ENCODE measurements around the gene KCNIP4. TPM values are rescaled to one million over a fixed set of nuclear protein-coding genes. Genes with fewer than 3 reads are reported as not detected.

The KCNIP4 gene
- total and polyA plus RNA-seq, 9 of the 15 experiments (the other 6 are each of a cell fraction or from before 2014, with no cell fraction given) = 0.25 to 0.41 TPM; not detected in 7

GRCh38 chr4:20883677-20884076 is 1064.9 kb downstream of the KCNIP4 start (continued):
- TF ChIP-seq, protein P1, sequence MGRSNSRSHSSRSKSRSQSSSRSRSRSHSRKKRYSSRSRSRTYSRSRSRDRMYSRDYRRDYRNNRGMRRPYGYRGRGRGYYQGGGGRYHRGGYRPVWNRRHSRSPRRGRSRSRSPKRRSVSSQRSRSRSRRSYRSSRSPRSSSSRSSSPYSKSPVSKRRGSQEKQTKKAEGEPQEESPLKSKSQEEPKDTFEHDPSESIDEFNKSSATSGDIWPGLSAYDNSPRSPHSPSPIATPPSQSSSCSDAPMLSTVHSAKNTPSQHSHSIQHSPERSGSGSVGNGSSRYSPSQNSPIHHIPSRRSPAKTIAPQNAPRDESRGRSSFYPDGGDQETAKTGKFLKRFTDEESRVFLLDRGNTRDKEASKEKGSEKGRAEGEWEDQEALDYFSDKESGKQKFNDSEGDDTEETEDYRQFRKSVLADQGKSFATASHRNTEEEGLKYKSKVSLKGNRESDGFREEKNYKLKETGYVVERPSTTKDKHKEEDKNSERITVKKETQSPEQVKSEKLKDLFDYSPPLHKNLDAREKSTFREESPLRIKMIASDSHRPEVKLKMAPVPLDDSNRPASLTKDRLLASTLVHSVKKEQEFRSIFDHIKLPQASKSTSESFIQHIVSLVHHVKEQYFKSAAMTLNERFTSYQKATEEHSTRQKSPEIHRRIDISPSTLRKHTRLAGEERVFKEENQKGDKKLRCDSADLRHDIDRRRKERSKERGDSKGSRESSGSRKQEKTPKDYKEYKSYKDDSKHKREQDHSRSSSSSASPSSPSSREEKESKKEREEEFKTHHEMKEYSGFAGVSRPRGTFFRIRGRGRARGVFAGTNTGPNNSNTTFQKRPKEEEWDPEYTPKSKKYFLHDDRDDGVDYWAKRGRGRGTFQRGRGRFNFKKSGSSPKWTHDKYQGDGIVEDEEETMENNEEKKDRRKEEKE (IDR thresholded peaks at IDR 0.05; ENCODE audit: borderline replicate concordance in 1 of 2, control insufficient read depth in 1 of 2, low read depth in 2 of 2, low read length in 1 of 2) = no peak
- TF ChIP-seq HMG20B (CRISPR knock-in tag; IDR thresholded peaks at IDR 0.05) (no peak), LEF1 (IDR thresholded peaks at IDR 0.05) (no peak)

DNA sequence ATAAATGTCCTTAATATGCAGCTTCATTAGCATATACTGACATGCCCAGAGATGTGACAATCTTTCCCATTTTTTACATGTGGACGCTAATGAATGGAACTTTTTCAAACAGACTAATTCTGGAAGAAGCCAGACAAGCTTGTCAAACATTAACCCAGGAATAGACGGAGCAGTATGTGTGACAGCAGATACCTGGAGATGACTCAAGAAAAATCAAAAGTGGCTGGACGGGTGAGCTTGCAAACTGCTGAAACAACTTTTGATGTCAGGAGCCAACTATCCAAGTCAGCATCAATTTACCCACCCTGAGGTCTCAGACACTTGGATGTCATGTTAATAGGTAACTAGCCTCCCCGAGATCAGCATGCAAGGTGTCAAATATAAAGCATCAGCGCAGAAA is 1065.3 kb downstream of the KCNIP4 start:
- H3K9me1 ChIP-seq (ENCODE audit: control insufficient read depth, insufficient read depth, low read length) = no peaks in the 10 kb centered on the region
- CTCF ChIA-PET (ENCODE audit: low intra/inter-chr PET ratio) = no interaction called here
- no peak for ATAC-seq
- in situ Hi-C loops (cut with MboI) = no loop called here
- H3K4me3 ChIP-seq = no peak overlapping the region
- no peak overlapping the region for H3K27ac ChIP-seq (ENCODE audit: extremely low read depth, low read depth, low read length)
- no peaks in the 10 kb centered on the region for H4K20me1 ChIP-seq (replicated peaks; ENCODE audit: control insufficient read depth, insufficient read depth, low read length)
- no peaks in the 10 kb centered on the region for H3K79me2 ChIP-seq (ENCODE audit: control insufficient read depth, insufficient read depth, low read length)
- no peaks in the 10 kb centered on the region for H3K27me3 ChIP-seq (ENCODE audit: control insufficient read depth in 2 of 2, insufficient read depth in 2 of 2, low read length in 2 of 2)
- no peaks in the 10 kb centered on the region for H3K4me1 ChIP-seq (replicated peaks in 1 of 2; ENCODE audit: control insufficient read depth in 2 of 2, insufficient read depth in 2 of 2, low read length in 2 of 2)
- POLR2A ChIA-PET = no interaction called here
- BruUV-seq (replicated peaks) = no TSS peak
- 0% methylated on average over 5 of the region's 5 CpGs for WGBS (ENCODE audit: insufficient coverage, low coverage, missing lambda C conversion rate)
- FAIRE-seq = no peak
- no peak overlapping the region for H3K4me2 ChIP-seq (ENCODE audit: insufficient read depth, low read length)
- H3K9me3 ChIP-seq (replicated peaks; ENCODE audit: control insufficient read depth, insufficient read depth, low read depth, low read length) = no peaks in the 10 kb centered on the region; the same call in 1 of the 2 replicates
- no peaks in the 10 kb centered on the region for H3K36me3 ChIP-seq (ENCODE audit: control insufficient read depth, insufficient read depth, low read length)
- H3K9ac ChIP-seq (ENCODE audit: insufficient read depth in 1 of 2, low read depth in 2 of 2, low read length in 2 of 2) = no peak overlapping the region
- H2AFZ ChIP-seq (ENCODE audit: low read depth, low read length) = no peak overlapping the region
- DNase-seq (ENCODE audit: extremely low read depth in 1 of 4, low spot score in 3 of 4) = no peak
- intact Hi-C loops (cut with micrococcal nuclease) = no loop called here
- no peak for TF ChIP-seq EZH2 (IDR thresholded peaks at IDR 0.05; ENCODE audit: borderline replicate concordance, low read depth, low read length)
- no peak for TF ChIP-seq SRSF9 (IDR thresholded peaks at IDR 0.05; ENCODE audit: borderline replicate concordance, low read depth, low read length)
- no peak for TF ChIP-seq PYGO2 (tag; IDR thresholded peaks at IDR 0.05)
- TF ChIP-seq FOXO4 (CRISPR knock-in tag; IDR thresholded peaks at IDR 0.05) = no peak
- no peak for TF ChIP-seq KDM1A (IDR thresholded peaks at IDR 0.05)
- TF ChIP-seq TCF15 (CRISPR knock-in tag; IDR thresholded peaks at IDR 0.05) = no peak
- TF ChIP-seq CBX3 (IDR thresholded peaks at IDR 0.05; ENCODE audit: borderline replicate concordance in 1 of 2, low read length in 2 of 2) = no peak
- no peak for TF ChIP-seq TEAD1 (CRISPR knock-in tag; IDR thresholded peaks at IDR 0.05)
- TF ChIP-seq ELF4 (CRISPR knock-in tag; IDR thresholded peaks at IDR 0.05) = no peak
- TF ChIP-seq CBX8 (IDR thresholded peaks at IDR 0.05; ENCODE audit: borderline replicate concordance, extremely low read depth, low read depth, low read length, poor library complexity, severe bottlenecking) = no peak
- TF ChIP-seq, protein P2, sequence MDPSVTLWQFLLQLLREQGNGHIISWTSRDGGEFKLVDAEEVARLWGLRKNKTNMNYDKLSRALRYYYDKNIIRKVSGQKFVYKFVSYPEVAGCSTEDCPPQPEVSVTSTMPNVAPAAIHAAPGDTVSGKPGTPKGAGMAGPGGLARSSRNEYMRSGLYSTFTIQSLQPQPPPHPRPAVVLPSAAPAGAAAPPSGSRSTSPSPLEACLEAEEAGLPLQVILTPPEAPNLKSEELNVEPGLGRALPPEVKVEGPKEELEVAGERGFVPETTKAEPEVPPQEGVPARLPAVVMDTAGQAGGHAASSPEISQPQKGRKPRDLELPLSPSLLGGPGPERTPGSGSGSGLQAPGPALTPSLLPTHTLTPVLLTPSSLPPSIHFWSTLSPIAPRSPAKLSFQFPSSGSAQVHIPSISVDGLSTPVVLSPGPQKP (CRISPR knock-in tag; IDR thresholded peaks at IDR 0.05) = no peak
